ENCODE measurements around the gene MEGF11.

DNA sequence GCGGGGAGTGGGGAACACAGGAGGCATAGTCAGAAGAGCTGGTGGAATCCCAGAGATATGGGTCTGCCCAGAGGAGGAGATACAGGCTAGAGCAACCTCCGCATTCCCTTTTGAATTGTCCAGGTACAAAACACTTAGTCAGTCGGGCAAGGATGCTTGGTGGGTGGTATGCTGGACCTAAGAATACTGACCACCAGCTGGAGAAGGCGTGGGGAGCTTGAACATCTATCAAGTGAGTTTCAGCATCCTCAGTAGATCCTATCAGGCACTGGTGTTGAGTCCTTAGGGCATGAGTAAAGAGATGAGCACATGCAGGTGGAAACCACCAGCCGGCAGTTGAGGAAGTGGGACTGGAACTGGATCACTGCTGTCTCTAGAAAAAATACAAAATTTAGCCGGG lies 25.1 kb upstream of the MEGF11 start:
- TF ChIP-seq POLR2A (IDR thresholded peaks at IDR 0.05; ENCODE audit: low read depth, low read length) (no peak), POLR2AphosphoS5 (IDR thresholded peaks at IDR 0.05; ENCODE audit: low read depth, low read length) (no peak), TAF1 (IDR thresholded peaks at IDR 0.05; ENCODE audit: low read depth, low read length) (no peak), POU2F2 (IDR thresholded peaks at IDR 0.05; ENCODE audit: low read depth, low read length) (no peak), SPI1 (IDR thresholded peaks at IDR 0.05; ENCODE audit: low read depth, low read length) (no peak), PAX5 (IDR thresholded peaks at IDR 0.05; ENCODE audit: insufficient read depth, low read length, severe bottlenecking) (no peak)

All from GM12891 (cell line).